SK-N-SH (cell line): ENCODE data around the gene COL9A3. TPM values are rescaled to one million over a fixed set of nuclear protein-coding genes. Genes with fewer than 3 reads are reported as not detected.
A peak's percentile ranks its signal among the peaks of the same experiment; 100 is the strongest.

ENCODE experiments used
- CTCF ChIA-PET: fragments of 300-600, 350-600 bp; formaldehyde crosslinking; extraction: SDS; loops from one replicate; lab custom pipeline; 2021; lab: Yijun Ruan, JAX
- POLR2A ChIA-PET: fragments of 350-600 bp; sonication (Branson Sonifier 250); formaldehyde crosslinking; extraction: SDS; loops from one replicate; lab custom pipeline; 2020; ENCODE audit warnings: antibody characterized with exemption, inconsistent platforms; lab: Yijun Ruan, JAX
- DNase-seq: peaks from one replicate; pipeline ENCODE4 v3.0.0; 2012
- H2AFZ ChIP-seq: fragments of 200-600 bp; sonication (generic); 2 replicates; pipeline ENCODE4 v1.8.1; 2016; ENCODE audit warnings: antibody characterized with exemption, mild to moderate bottlenecking, low read depth
- H3F3A ChIP-seq: fragments of 200-600 bp; sonication (generic); replicated peaks from 2 replicates; pipeline ENCODE3; 2016; ENCODE audit warnings: antibody characterized with exemption, mild to moderate bottlenecking; ENCODE audit not compliant: insufficient read depth
- H3K27ac ChIP-seq, 2 experiments: fragments of 200-500 bp in 1 of 2; fragments of 200-600 bp in 1 of 2; sonication (Bioruptor generic) in 1 of 2; sonication (generic), shearing (Covaris generic) in 1 of 2; 2 replicates each; pipeline versions ENCODE4 v1.5.1 to v1.6.1; 2014 to 2016; ENCODE audit warnings: low read depth in 2 of 2, inconsistent platforms in 1 of 2, low read length in 1 of 2, mild to moderate bottlenecking in 1 of 2, mixed read lengths in 1 of 2
- H3K27me3 ChIP-seq: fragments of 200-600 bp; sonication (generic), shearing (Covaris generic); 2 replicates; pipeline ENCODE4 v1.6.1; 2016; ENCODE audit warnings: mixed run types; ENCODE audit not compliant: insufficient read depth
- H3K36me3 ChIP-seq, 2 experiments: fragments of 200-500 bp in 1 of 2; fragments of 200-600 bp in 1 of 2; sonication (Bioruptor generic) in 1 of 2; sonication (generic) in 1 of 2; replicated peaks in 1 of 2; 2 replicates each; pipeline versions ENCODE3 to v1.5.1; 2014 to 2016; ENCODE audit warnings: low read length in 1 of 2, mild to moderate bottlenecking in 1 of 2; ENCODE audit not compliant: insufficient read depth in 2 of 2, control insufficient read depth in 1 of 2
- H3K4me1 ChIP-seq, 2 experiments: fragments of 200-500 bp in 1 of 2; fragments of 200-600 bp in 1 of 2; sonication (Bioruptor generic) in 1 of 2; sonication (generic), shearing (Covaris generic) in 1 of 2; 2 replicates each; pipeline versions ENCODE4 v1.5.1 to v1.6.1; 2014 to 2016; ENCODE audit warnings: low read depth in 1 of 2, low read length in 1 of 2, mixed run types in 1 of 2; ENCODE audit not compliant: insufficient read depth in 2 of 2, control insufficient read depth in 1 of 2
- H3K4me2 ChIP-seq: fragments of 200-600 bp; sonication (generic), shearing (Covaris generic); 2 replicates; pipeline ENCODE4 v1.6.1; 2017; ENCODE audit warnings: mixed run types
- H3K4me3 ChIP-seq, 2 experiments: fragments of 200-500 bp in 1 of 2; fragments of 200-600 bp in 1 of 2; sonication (Bioruptor generic) in 1 of 2; sonication (generic), shearing (Covaris generic) in 1 of 2; 2 replicates each; pipeline versions ENCODE4 v1.5.1 to v1.8.1; 2014 to 2016; ENCODE audit warnings: low read depth in 2 of 2, inconsistent platforms in 1 of 2, low read length in 1 of 2, mild to moderate bottlenecking in 1 of 2, mixed read lengths in 1 of 2, moderate library complexity in 1 of 2
- H3K79me2 ChIP-seq: fragments of 200-600 bp; sonication (generic); 2 replicates; pipeline ENCODE4 v1.8.1; 2017; ENCODE audit warnings: mild to moderate bottlenecking; ENCODE audit not compliant: insufficient read depth
- H3K9ac ChIP-seq: fragments of 200-600 bp; sonication (generic); 2 replicates; pipeline ENCODE4 v1.6.1; 2017; ENCODE audit warnings: mixed run types
- H3K9me2 ChIP-seq: fragments of 200-600 bp; sonication (generic); 2 replicates; pipeline ENCODE4 v1.6.1; 2017; ENCODE audit warnings: mixed run types
- H3K9me3 ChIP-seq: fragments of 200-600 bp; sonication (generic); 2 replicates; pipeline ENCODE4 v1.6.1; 2017; ENCODE audit warnings: mixed run types, mild to moderate bottlenecking, moderate library complexity
- H4K20me1 ChIP-seq: fragments of 200-600 bp; sonication (generic); 2 replicates; pipeline ENCODE4 v1.6.1; 2017; ENCODE audit warnings: mild to moderate bottlenecking, mixed run types; ENCODE audit not compliant: insufficient read depth
- CTCF ChIP-seq: fragments of 200-600 bp; sonication (generic); IDR thresholded peaks from 2 replicates; pipeline ENCODE4 v1.6.1; 2017; ENCODE audit warnings: antibody characterized with exemption, mild to moderate bottlenecking, moderate library complexity
- MAX ChIP-seq: IDR thresholded peaks from 2 replicates; pipeline ENCODE4 v1.4.0; 2012; ENCODE audit warnings: low read depth
- MXI1 ChIP-seq: IDR thresholded peaks from 2 replicates; pipeline ENCODE4 v1.6.1; 2012; ENCODE audit warnings: mild to moderate bottlenecking, low read depth, low read length, improper control_type of control experiment
- POLR2AphosphoS5 ChIP-seq: IDR thresholded peaks from 2 replicates; pipeline ENCODE4 v1.6.1; 2012; ENCODE audit warnings: low read depth, low read length
- USF2 ChIP-seq: fragments of 150-350 bp; IDR thresholded peaks from 2 replicates; pipeline ENCODE4 v1.6.1; 2017; ENCODE audit warnings: antibody characterized with exemption, low read length, low read depth, borderline replicate concordance
- YY1 ChIP-seq: IDR thresholded peaks from 2 replicates; pipeline ENCODE4 v1.4.0; 2012; ENCODE audit warnings: low read depth, mild to moderate bottlenecking
- WGBS: methylation state at CpG from one replicate; pipeline ENCODE4 v1.1.6; 2017; ENCODE audit warnings: low lambda C conversion rate; 5-methylcytosine and 5-hydroxymethylcytosine counted together
- polyA plus RNA-seq, 3 experiments: library from polyadenylated mRNA; depleted of rRNA; stranded (reverse); fragments of >200 nt; gene quantifications; 2 replicates each; pipeline ENCODE4 v1.2.3, GENCODE V29; 2012

COL9A3 gene
- polyA plus RNA-seq, 1 of the 3 experiments (the other 2 are of a cell fraction) = 2.5 TPM

- Histone ChIP-seq H3K36me3 (peaks cover 22 to 32% of the 10 kb centered on the region in 2 experiments), H2AFZ (peak within 1 kb of the TSS; percentile 94), H4K20me1 (peaks cover 26% of the 10 kb centered on the region), H3F3A (peaks cover 12% of the 10 kb centered on the region)
- TF ChIP-seq POLR2AphosphoS5 (peak; percentile 28; the same call in 1 of the 2 replicates), USF2 (no peak), MXI1 (peak; percentile 53; the same call in 1 of the 2 replicates)
- TF ChIP-seq, all 33 proteins: peak for 2
- H3K4me1 ChIP-seq = peaks cover 10 to 27% of the 10 kb centered on the region in 2 experiments; a peak in 2 of 4 replicates
- peak; percentile 96 for DNase-seq
- peak within 1 kb of the TSS; percentile 80 for H3K9ac ChIP-seq
- CTCF ChIA-PET = interaction anchor here (2.6 to 3.8 kb wide), 2 partner anchors 11 to 13 kb away, joined by 13 to 17 read pairs; no protein-coding TSS in a partner anchor
- H3K27ac ChIP-seq = peak within 1 kb of the TSS; percentile 33 to 67; a peak in 3 of 4 replicates
- no peaks in the 10 kb centered on the region for H3K27me3 ChIP-seq
- H3K4me3 ChIP-seq = peak within 1 kb of the TSS; percentile 85 to 92
- H3K4me2 ChIP-seq = peak within 1 kb of the TSS; percentile 96
- POLR2A ChIA-PET = interaction anchor here (1.0 kb wide), 1 partner anchor 14 kb away, joined by 3 read pairs; no protein-coding TSS in a partner anchor
- peaks cover 30% of the 10 kb centered on the region for H3K79me2 ChIP-seq
- no peaks in the 10 kb centered on the region for H3K9me2 ChIP-seq
- H3K9me3 ChIP-seq = no peaks in the 10 kb centered on the region
- WGBS = 1% methylated on average over 13 of the region's 77 CpGs
Observed at GRCh38 chr20:62804627-62805154, 12.2 kb upstream of the COL9A3 start, which contains the start of gene OGFR. Gene OGFR (plus strand): TSS chr20:62804835. CDS start chr20:62804860, 25 bp downstream.

- H3K27ac ChIP-seq = peak overlapping the region in 1 of 2 experiments; percentile 39; a peak in 1 of 4 replicates
- H3F3A ChIP-seq = peaks cover 12% of the 10 kb centered on the region
- peak overlapping the region; percentile 80 for H3K9ac ChIP-seq
- peak; percentile 69 for DNase-seq
- H3K9me3 ChIP-seq = no peaks in the 10 kb centered on the region
- no peaks in the 10 kb centered on the region for H3K27me3 ChIP-seq
- peaks cover 19 to 31% of the 10 kb centered on the region in 2 experiments for H3K36me3 ChIP-seq
- peaks cover 30% of the 10 kb centered on the region for H3K79me2 ChIP-seq
- no peak overlapping the region for H2AFZ ChIP-seq
- H4K20me1 ChIP-seq = peaks cover 30% of the 10 kb centered on the region
- ChIA-PET CTCF (interaction anchor here (2.6 kb wide), 1 partner anchor 10 kb away, joined by 13 read pairs; no protein-coding TSS in a partner anchor), POLR2A (interaction anchor here (1.0 kb wide), 1 partner anchor 14 kb away, joined by 3 read pairs; no protein-coding TSS in a partner anchor)
- peaks cover 10 to 27% of the 10 kb centered on the region in 2 experiments; a peak in 2 of 4 replicates for H3K4me1 ChIP-seq
- WGBS = 0% methylated on average over 11 of the region's 58 CpGs
- TF ChIP-seq USF2 (no peak), MAX (0 out of 2 replicates have a peak, but pooled peaks have one; percentile 16), YY1 (no peak), CTCF (no peak)
- H3K4me2 ChIP-seq = peak overlapping the region; percentile 96
- H3K9me2 ChIP-seq = no peaks in the 10 kb centered on the region
- H3K4me3 ChIP-seq = peak overlapping the region; percentile 85 to 92
Observed at GRCh38 chr20:62805155-62805710, 11.6 kb upstream of the COL9A3 start.
